Globus pallidus (tissue), 1 donor: ENCODE results near the gene KLHL28.

Experiments
- DNase-seq: peaks from one replicate; pipeline ENCODE4 v3.0.0-alpha.2; 2015; ENCODE audit warnings: low spot score

KLHL28 gene

GRCh38 chr14:44961554-44962333 is at the start of gene KLHL28, which contains the start of gene TOGARAM1:
Gene KLHL28, minus strand, starts transcription at chr14:44961947. Its CDS starts 16,019 bp downstream, at chr14:44945928.
Gene TOGARAM1, plus strand, starts transcription at chr14:44962190. Its CDS starts 232 bp downstream, at chr14:44962422.
- DNase-seq, result peak; percentile 100

GRCh38 chr14:45003924-45004323 is 42.2 kb upstream of the KLHL28 start:
- no peak for DNase-seq

GRCh38 chr14:44995770-44996294 is 34.1 kb upstream of the KLHL28 start:
- peak; percentile 41 for DNase-seq

GRCh38 chr14:44995196-44995595 is 33.4 kb upstream of the KLHL28 start:
- DNase-seq, result peak; percentile 90

- DNase-seq, result no peak
Observed at GRCh38 chr14:44990533-44990932, 28.8 kb upstream of the KLHL28 start.

GRCh38 chr14:44989497-44990440 is 28.0 kb upstream of the KLHL28 start:
- no peak for DNase-seq

- DNase-seq, result no peak
Observed at GRCh38 chr14:44988694-44989093, 26.9 kb upstream of the KLHL28 start.

- DNase-seq, result no peak
Observed at GRCh38 chr14:44982594-44982993, 20.8 kb upstream of the KLHL28 start.

GRCh38 chr14:44981198-44981597 is 19.5 kb upstream of the KLHL28 start:
- no peak for DNase-seq

- DNase-seq, result no peak
Observed at GRCh38 chr14:44979740-44980356, 18.1 kb upstream of the KLHL28 start.

GRCh38 chr14:44979273-44979672 is 17.5 kb upstream of the KLHL28 start:
- no peak for DNase-seq

GRCh38 chr14:44971459-44971858 is 9.7 kb upstream of the KLHL28 start:
- DNase-seq, result no peak

GRCh38 chr14:44970907-44971306 is 9.2 kb upstream of the KLHL28 start:
- no peak for DNase-seq

- DNase-seq, result no peak
Observed at GRCh38 chr14:44968714-44969113, 7.0 kb upstream of the KLHL28 start.

GRCh38 chr14:44966601-44967336 is 5.0 kb upstream of the KLHL28 start:
- DNase-seq, result no peak

- peak; percentile 59 for DNase-seq
Observed at GRCh38 chr14:44963775-44964380, 2.1 kb upstream of the KLHL28 start.

- no peak for DNase-seq
Observed at GRCh38 chr14:44963044-44963528, 1.3 kb upstream of the KLHL28 start.

- peak; percentile 68 for DNase-seq
Observed at GRCh38 chr14:44962334-44963043, 742 bp upstream of the KLHL28 start.

GRCh38 chr14:44961151-44961553 is 595 bp downstream of the KLHL28 start:
- peak; percentile 45 for DNase-seq

GRCh38 chr14:44960646-44961045 is 1.1 kb downstream of the KLHL28 start:
- no peak for DNase-seq
